ENCODE results near the gene RUNDC3A. TPM values are rescaled to one million over a fixed set of nuclear protein-coding genes. Genes with fewer than 3 reads are reported as not detected.

RUNDC3A gene
- total RNA-seq, 1 experiment from 2014 or later, result 5.2 TPM

Other genes starting within 250 kb of the RUNDC3A start
- 96.8 to 102 TPM (median 98.0 TPM) in 3 replicates for gene LSM12, start 241.9 kb upstream of the RUNDC3A start, total RNA-seq (2021)
- 121 to 122 TPM (median 121 TPM) in 3 replicates for gene G6PC3, start 237.9 kb upstream of the RUNDC3A start, total RNA-seq (2021)
- 54.0 to 61.6 TPM (median 59.0 TPM) in 3 replicates for gene HDAC5, start 185.0 kb upstream of the RUNDC3A start, total RNA-seq (2021)
- 22.4 to 23.9 TPM (median 23.7 TPM) in 3 replicates for gene HROB, start 166.7 kb upstream of the RUNDC3A start, total RNA-seq (2021)
- gene ASB16, start 137.9 kb upstream of the RUNDC3A start, total RNA-seq (2021), result 0.11 to 0.23 TPM (median 0.14 TPM) in 3 replicates
- gene TMUB2, start 121.6 kb upstream of the RUNDC3A start, total RNA-seq (2021), result 21.9 to 26.9 TPM (median 25.3 TPM) in 3 replicates
- 113 to 124 TPM (median 114 TPM) in 3 replicates for gene ATXN7L3, start 108.7 kb upstream of the RUNDC3A start, total RNA-seq (2021)
- 69.5 to 77.1 TPM (median 75.9 TPM) in 3 replicates for gene UBTF, start 88.9 kb upstream of the RUNDC3A start, total RNA-seq (2021)
- gene SLC4A1, start 40.5 kb upstream of the RUNDC3A start, total RNA-seq (2021), result 0.05 to 0.14 TPM in 2 of 3 replicates, not detected in the other
- gene SLC25A39, start 16.2 kb downstream of the RUNDC3A start, total RNA-seq (2021), result 254 to 271 TPM (median 268 TPM) in 3 replicates
- gene GRN, start 36.7 kb downstream of the RUNDC3A start, total RNA-seq (2021), result 177 to 185 TPM (median 185 TPM) in 3 replicates
- gene FAM171A2, start 55.3 kb downstream of the RUNDC3A start, total RNA-seq (2021), result 28.2 to 29.9 TPM (median 28.5 TPM) in 3 replicates
- gene ITGA2B, start 81.0 kb downstream of the RUNDC3A start, total RNA-seq (2021), result 21.5 to 30.3 TPM (median 28.5 TPM) in 3 replicates
- gene GPATCH8, start 194.8 kb downstream of the RUNDC3A start, total RNA-seq (2021), result 51.9 to 52.4 TPM (median 51.9 TPM) in 3 replicates
- gene FZD2, start 248.9 kb downstream of the RUNDC3A start, total RNA-seq (2021), result 37.6 to 42.8 TPM (median 38.5 TPM) in 3 replicates

All from WTC11 (cell line).